NCI-H1417 treated with DMSO at 0.1 percent for 48 hours (cell line): Measurements from ENCODE around the gene NUP37.
"Not testable (repeated sequence)": the region's sequence is repeated elsewhere in the genome, so short reads cannot be mapped to it uniquely, and the experiment has no call there.

Experiments
- DNase-seq: peaks from one replicate; lab custom pipeline; 2025; lab: John Stamatoyannopoulos, UW

The NUP37 gene

GRCh38 chr12:102093319-102093718, 26.6 kb downstream of the NUP37 start:
- DNase-seq: no peak

GRCh38 chr12:102089228-102089835, 30.6 kb downstream of the NUP37 start:
- DNase-seq: not testable (repeated sequence)

GRCh38 chr12:102080842-102081241, 39.1 kb downstream of the NUP37 start:
- DNase-seq: no peak

DNA sequence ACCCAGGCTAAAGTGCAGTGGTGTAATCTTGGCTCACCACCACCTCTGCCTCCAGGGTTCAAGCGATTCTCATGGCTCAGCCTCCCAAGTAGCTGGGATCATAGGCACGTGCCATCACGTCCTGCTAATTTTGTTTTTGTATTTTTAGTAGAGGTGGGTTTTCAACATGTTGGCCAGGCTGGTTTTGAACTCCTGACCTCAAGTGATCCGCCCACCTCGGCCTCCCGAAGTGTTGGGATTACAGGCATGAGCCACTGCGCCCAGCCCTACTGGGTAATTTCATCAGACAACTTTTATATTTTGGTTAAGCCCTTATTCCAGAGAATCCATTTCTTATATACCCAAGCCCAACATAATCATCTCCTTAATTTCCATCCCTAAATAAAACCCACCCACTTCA, 47.8 kb downstream of the NUP37 start:
- DNase-seq: not testable (repeated sequence)

- DNase-seq: no peak
Observed at GRCh38 chr12:102069707-102070106, 50.2 kb downstream of the NUP37 start.

DNA sequence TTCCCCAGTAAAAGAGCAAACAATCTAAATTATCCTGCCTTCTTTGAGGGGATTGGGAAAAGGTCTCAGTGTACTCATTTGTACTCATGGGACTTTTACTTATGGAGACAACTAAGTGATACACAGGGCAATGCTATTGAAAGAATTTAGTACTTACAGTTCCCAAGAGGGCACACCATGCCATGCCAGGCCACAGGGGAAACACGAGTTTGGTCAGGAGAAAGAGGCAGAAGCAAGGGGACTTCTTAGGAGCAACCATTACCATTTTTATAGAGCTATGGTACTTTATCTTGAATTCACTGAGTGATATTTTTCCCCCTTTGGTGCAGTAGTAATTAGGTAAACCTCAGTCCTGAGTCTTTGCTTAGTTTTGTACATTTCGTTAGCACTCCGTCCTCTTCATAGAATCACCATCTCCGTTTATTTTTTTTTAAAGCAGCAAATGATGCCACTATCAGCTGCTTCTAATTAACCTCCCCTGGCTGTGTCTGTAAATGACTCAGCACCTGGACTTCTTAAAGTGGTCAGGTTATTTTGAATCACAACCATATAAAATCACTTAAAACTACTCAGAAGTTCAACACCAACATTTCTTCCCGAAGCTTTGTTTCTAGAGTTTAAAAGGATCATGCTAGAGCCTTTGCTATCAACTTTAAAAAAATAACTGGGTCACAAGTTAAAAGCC, 52.2 kb downstream of the NUP37 start:
- no peak for DNase-seq

- DNase-seq: no peak
Observed at GRCh38 chr12:102064476-102064875, 55.4 kb downstream of the NUP37 start.

DNA sequence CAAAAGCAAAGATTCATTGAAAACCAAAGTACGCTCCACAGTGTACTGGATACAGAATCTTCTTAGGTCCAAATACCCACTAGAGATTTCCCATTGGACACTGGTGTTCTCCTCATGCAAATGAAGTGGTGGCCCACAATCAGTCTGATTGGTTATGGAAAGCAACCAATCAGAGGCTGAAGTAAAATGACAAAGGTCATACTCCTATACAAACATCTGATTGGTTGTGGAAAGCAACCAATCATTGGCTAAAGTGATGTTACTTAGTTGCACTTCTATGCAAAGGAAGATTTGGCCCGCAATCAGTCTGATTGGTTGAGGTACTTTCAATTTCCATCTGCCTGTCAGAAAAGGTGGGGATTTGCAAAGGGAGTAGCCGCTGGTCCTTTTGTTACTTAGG, 56.8 kb downstream of the NUP37 start:
- DNase-seq: no peak

DNA sequence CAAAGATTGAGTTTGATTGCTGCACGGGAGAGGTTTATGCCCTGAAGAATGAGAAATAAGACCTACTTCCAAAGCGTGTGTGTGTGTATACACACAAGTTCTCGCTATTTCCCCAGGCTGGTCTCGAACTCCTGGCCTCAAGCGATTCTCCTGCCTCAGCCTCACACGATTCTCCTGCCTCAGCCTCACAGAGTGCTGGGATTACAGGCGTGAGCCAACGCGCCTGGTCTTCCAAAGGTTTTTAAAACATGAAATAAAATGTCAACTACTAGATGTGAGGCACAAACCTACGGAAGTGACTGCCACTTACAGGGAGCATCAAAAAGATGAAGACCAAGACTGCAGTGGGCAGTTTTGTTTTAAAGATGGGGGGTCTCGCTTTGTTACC, 57.5 kb downstream of the NUP37 start:
- DNase-seq: no peak

GRCh38 chr12:102061560-102062418, 58.1 kb downstream of the NUP37 start, which contains the start of gene WASHC3:
TSS of gene WASHC3 (minus strand) at chr12:102061991. CDS start at chr12:102061962, 29 bp downstream.
- DNase-seq: peak; percentile 81

DNA sequence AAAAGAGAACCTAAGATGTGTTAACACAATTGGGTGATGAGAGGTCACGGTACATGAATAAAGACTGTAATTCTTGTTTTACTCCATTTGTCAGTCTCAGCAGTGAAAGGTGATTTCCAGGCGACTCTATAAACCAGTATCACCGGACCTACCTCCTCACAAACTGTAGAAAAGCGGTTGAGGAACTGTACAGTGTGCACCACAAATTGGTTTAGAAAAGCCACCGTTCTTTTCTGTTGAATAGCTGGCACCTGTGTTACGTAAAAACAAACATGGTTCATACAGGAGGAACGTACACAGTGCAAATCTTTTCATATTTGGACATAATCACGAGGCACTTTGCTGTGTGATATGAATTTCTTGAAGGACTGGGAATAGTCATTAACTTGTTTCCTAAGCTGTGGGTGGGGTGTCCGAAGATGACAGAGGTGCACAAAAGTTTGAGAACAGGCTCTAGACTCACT, 58.8 kb downstream of the NUP37 start:
- DNase-seq: no peak

- no peak for DNase-seq
Observed at GRCh38 chr12:102059343-102059742, 60.6 kb downstream of the NUP37 start.

GRCh38 chr12:102054345-102054744, 65.6 kb downstream of the NUP37 start:
- no peak for DNase-seq

GRCh38 chr12:102053062-102053349, 66.9 kb downstream of the NUP37 start:
- DNase-seq: no peak

GRCh38 chr12:102052192-102053061, 67.5 kb downstream of the NUP37 start:
- no peak for DNase-seq

DNA sequence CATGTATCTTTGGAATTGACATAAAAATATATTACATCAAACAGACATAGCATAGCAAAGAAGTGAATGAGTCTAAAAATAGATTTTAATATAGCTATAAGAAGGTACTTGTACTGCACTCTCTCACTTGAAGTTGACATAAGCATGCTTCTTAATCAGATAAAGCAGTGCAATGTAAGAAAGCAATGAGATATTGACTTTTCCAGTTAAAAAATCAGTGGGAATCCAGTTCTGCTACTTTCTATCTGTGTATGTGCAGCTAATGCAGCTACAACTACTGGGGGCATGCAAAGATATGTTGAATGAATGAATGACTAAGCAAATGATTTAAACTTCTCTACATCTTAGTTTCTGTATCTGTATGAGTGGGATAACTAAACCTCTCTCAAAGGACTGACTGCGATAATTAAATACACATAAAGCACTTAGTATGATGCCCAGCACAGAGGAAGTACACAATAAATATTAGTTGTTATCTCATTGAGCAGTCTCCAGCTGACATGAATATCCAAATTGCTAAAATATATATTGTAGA, 68.4 kb downstream of the NUP37 start:
- DNase-seq: no peak

- no peak for DNase-seq
Observed at GRCh38 chr12:102050660-102051430, 69.1 kb downstream of the NUP37 start.

GRCh38 chr12:102043928-102044327, 76.0 kb downstream of the NUP37 start:
- no peak for DNase-seq

GRCh38 chr12:102033991-102034745, 85.7 kb downstream of the NUP37 start:
- DNase-seq: no peak

DNA sequence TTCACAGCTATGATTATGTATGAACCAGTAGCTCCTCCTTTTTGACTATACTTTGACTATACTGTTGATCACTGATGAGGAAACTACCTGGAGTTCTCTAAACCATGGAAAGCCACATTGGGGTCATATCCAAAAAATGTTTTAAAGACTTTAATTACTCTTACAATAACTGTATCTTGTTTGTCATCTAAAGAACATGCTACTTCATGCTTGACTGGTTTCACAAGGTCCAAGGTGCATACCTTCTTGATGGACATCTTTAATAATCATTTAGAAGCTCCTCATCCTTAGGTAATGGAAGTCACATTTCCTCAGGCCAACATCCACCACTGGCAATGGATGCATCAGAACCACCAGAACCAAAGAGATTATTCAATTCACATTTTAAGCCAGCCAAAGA, 88.1 kb downstream of the NUP37 start:
- no peak for DNase-seq
